A549 (cell line): Measurements from ENCODE around the gene ENTPD5.

Experiments used
- CTCF ChIP-seq: fragments of >200 bp; sonication (Bioruptor Twin); formaldehyde crosslinking; IDR thresholded peaks from 3 replicates; pipeline ENCODE4 v1.5.1; 2016
- EHMT2 ChIP-seq: fragments of 200-600 bp; sonication (generic); IDR thresholded peaks from 2 replicates; pipeline ENCODE4 v1.6.1; 2016; ENCODE audit warnings: antibody characterized with exemption, low read depth, mild to moderate bottlenecking, moderate library complexity
- HDAC2 ChIP-seq: fragments of 200-600 bp; sonication (generic); IDR thresholded peaks from 2 replicates; pipeline ENCODE4 v1.6.1; 2016
- MAFK ChIP-seq: fragments of 450-650 bp; IDR thresholded peaks from 2 replicates; pipeline ENCODE4 v1.6.1; 2014; ENCODE audit not compliant: partially characterized antibody
- NR3C1 ChIP-seq: fragments of >200 bp; sonication (Bioruptor Twin); formaldehyde crosslinking; IDR thresholded peaks from 3 replicates; pipeline ENCODE4 v1.6.1; 2017
- POLR2A ChIP-seq: IDR thresholded peaks from 2 replicates; pipeline ENCODE4 v1.6.1; 2012; ENCODE audit warnings: mild to moderate bottlenecking, low read length
- RAD21 ChIP-seq, 2 experiments: fragments of >200 bp in 1 of 2; sonication (Bioruptor Twin) in 1 of 2; formaldehyde crosslinking in 1 of 2; IDR thresholded peaks in 1 of 2; conservative IDR thresholded peaks in 1 of 2; 2 replicates in 1 of 2; 3 replicates in 1 of 2; pipeline ENCODE4 v1.6.1; 2012 to 2018; ENCODE audit warnings: inconsistent platforms in 1 of 2
- TFCP2L1 ChIP-seq: fragments of 250-450 bp; sonication (Bioruptor Pico); IDR thresholded peaks from 2 replicates; pipeline ENCODE4 v1.5.0; 2021; ENCODE audit warnings: mild to moderate bottlenecking

GRCh38 chr14:74048281-74048680, 29.2 kb upstream of the ENTPD5 start:
- no peak for TF ChIP-seq MAFK
- no peak for TF ChIP-seq RAD21 (conservative IDR thresholded peaks at IDR 0.05 in 1 of 2, IDR thresholded peaks at IDR 0.05 in 1 of 2)
- no peak for TF ChIP-seq NR3C1
- TF ChIP-seq CTCF: no peak
- no peak for TF ChIP-seq HDAC2
- TF ChIP-seq POLR2A: no peak
- TF ChIP-seq TFCP2L1: no peak
- TF ChIP-seq EHMT2: no peak
